Stimulated activated CD4-positive, alpha-beta T cell treated with anti-CD3 and anti-CD28 coated beads, Interleukin-4, amount 100 ng/mL, for 4 hours (primary cell): ENCODE results near the gene CFAP97D2.
A peak's percentile ranks its signal among the peaks of the same experiment; 100 is the strongest.
"Not testable (repeated sequence)": the region's sequence is repeated elsewhere in the genome, so short reads cannot be mapped to it uniquely, and the experiment has no call there.

Experiments
- DNase-seq, 2 experiments: peaks; one replicate each; pipeline ENCODE4 v3.0.0-alpha.2; 2020

The CFAP97D2 gene

DNA sequence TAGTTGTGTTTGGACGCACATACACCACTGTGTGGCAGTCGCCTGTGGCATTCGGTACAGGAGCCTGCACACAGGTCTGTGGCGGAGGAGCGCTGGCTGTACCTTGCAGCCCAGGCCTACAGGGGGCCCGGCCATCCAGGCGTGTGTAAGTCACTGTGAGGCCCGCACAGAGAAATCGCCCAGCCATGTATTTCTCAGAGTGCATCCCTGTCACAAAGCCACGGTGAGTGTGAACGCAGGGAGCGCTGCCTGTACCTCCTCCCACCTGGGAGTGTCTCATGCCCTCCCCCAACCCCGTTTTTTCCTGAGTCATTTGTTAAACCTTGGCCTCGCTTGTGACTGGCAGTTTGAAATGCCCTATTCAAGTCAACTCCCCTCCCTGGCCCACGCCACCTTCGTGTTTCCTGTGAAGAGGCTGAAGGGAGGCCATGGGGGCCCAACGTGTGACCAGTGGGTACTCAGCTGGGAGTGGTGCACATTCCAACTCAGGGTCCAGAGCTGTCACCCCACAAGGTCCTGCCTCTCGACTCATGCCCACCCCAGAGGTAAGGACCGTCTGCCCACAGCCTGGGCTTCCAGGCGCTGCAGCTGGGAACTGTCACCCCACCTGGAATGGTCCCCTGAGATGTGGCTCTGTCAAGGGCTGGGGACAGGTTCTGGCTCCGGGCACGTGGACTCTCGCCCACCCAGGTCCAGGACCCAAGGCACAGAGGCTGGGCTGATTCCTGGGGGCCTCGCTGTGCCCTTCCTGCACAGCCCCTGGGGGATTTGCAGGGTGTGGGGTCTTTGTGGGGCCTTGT is 35.1 kb upstream of the CFAP97D2 start:
- peak in 1 of 2 experiments; percentile 53 for DNase-seq

DNA sequence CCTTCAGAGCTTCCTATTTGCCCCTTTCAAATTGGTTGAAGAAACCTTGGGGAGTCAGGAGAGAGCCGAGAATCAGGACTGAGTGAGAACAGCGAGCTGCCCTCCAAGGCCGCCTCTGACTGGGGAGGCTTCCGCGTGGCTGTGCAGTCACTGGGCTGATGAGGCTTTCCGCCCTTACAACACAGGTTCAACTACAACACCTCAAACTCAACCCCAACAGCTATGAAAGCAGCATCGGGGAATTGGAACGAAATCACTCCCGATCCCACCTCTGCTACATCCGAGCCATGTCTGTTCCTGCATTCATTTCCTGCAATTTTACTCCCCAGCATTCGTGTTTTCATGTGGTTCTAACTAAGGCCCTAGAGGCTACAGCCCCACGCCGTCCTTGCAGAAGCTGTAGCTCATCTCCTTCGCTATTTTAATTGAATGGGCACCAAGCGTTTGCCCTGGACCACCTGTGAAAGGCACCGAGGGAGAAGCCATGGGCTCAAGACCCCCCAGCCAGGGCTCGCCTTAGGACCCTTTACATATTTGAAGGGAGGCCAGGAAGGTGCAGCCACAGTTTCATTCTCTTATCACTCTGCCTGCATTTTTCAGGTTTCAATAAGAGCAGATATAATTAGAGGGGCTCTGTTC is 34.3 kb upstream of the CFAP97D2 start:
- no peak for DNase-seq

DNA sequence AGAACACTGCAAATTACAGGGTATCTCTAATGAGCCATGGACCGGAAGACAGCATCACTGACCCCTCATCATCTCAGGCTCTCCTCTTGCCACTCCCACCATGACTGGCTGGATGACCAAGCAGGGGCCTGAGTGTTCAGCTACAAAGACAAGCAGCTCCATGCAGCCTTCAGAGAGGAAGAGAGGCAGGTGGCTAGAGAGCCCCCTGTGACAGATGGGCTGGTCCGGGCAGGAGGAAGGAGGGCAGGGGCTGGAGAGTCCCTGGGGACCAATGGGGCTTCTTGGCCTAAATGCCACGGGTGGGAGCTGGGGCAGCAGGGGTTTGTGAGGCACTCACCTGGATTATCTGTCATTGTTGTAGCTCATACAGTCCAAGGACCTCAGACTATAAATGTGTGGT is 33.8 kb upstream of the CFAP97D2 start:
- no peak for DNase-seq

DNA sequence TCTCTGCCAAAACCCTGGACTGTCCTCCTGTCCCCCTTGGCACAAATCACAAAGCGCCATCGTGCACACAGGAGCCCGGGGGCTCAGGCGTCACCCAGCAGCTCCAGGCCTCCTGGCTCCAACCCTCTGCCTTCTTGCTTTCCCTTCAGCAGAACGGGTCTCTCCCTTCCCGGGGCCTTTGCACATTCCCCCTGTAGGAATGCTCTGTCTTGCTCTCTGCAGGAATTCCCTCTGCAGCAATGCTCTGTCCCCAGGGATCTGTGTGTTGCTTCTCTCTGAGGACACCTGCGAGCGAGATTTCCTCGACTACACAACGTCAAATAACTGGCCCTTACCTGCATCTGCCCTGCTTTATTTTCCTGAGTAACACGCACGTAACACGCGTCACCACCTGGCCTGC is 33.3 kb upstream of the CFAP97D2 start:
- DNase-seq, result no peak

DNA sequence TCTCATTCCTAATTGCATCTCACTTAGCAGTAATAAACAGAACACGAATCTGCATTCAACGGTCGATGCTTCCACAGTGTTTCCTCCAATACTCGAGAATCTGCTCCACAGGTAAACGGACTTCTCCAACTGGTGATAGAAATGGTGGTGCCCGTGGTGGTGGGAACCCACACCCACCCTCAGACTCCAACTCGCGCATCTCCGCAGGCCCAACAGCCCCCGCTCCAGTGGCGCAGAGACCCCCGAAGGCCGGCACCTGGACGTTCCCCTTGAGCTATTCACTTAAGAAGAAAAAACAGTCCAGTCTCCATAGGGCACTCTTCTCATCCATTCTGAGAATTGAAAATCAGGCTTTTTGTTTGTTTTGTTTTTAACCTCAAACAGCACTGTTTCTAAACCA is 32.9 kb upstream of the CFAP97D2 start:
- DNase-seq, result no peak

DNA sequence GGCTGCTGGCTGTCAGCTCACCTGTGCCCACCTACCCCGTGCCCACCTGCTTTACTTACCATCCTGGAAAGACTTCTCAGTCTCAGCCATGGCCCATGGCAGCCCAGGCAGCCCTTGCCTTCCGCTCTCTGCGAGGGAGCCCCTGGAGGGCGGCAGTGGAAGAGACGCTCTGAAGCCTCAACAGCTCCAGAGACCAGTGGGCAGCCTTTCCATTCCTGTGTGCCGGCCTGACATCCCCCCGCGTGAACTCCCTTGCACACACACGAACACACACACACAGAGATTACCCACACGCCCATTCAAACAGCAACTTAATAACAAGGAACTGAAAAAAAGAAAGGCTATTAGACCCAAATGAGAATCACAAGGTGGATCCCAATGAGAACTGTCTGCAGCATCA is 32.4 kb upstream of the CFAP97D2 start:
- no peak for DNase-seq

DNA sequence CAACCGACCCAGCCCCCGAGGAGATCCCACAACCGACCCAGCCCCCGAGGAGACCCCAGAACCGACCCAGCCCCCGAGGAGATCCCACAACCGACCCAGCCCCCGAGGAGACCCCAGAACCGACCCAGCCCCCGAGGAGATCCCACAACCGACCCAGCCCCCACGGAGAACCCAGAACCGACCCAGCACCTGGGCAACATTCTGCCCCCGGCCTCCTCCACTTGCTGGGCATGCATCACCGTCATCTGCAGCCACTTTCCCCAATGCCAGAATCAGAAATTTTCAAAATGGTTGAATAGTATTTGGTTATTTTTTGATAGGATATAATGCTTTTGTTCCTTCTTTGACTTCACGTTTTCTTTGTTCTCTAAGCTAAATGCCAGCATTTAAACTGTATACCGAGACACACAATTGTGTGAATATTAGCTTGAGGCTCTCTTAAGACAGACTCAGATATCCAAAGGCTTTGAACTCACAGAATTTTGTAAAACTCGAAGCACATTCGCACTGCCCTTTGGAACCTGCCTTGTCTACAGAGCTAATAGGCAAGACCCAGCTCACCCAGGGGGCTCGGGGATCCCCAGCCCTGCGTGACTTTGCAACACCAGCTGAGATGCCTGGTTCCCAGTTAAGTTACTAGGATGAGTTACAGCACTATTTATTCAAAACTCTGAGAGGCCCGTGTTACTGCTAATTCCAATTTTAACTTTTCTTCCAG is 31.1 kb upstream of the CFAP97D2 start:
- no peak for DNase-seq

DNA sequence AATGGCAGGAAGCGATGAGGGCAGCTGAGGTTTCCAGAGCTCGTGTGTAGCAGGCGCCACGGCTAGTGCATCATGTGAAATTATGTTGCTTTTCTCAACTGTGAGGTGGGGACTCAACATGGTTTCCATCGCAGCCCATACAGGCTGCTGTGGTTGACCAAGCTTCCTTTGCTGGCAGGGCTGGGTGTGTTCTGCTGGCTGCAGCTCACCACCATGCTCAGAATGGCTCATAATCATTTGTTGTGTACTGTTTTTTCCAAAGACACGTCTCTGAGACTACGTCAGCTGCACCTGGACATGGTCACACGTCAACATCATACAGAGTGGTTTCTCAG is 30.6 kb upstream of the CFAP97D2 start:
- DNase-seq, result peak; percentile 46 to 78

DNA sequence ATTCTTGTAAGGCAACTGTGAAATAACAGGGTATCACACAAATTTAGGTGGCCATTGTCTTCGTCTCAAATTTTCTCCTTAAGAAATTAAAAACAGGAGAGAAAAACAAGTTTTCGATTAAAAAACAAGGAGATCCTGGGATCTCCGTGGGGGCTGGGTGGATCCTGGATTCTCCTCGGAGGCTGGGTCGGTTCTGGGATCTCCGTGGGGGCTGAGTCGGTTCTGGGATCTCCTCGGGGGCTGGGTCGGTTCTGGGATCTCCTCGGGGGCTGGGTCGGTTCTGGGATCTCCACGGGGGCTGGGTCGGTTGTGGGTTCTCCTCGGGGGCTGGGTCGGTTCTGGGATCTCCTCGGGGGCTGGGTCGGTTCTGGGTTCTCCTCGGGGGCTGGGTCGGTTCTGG is 30.2 kb upstream of the CFAP97D2 start:
- not testable (repeated sequence) for DNase-seq

DNA sequence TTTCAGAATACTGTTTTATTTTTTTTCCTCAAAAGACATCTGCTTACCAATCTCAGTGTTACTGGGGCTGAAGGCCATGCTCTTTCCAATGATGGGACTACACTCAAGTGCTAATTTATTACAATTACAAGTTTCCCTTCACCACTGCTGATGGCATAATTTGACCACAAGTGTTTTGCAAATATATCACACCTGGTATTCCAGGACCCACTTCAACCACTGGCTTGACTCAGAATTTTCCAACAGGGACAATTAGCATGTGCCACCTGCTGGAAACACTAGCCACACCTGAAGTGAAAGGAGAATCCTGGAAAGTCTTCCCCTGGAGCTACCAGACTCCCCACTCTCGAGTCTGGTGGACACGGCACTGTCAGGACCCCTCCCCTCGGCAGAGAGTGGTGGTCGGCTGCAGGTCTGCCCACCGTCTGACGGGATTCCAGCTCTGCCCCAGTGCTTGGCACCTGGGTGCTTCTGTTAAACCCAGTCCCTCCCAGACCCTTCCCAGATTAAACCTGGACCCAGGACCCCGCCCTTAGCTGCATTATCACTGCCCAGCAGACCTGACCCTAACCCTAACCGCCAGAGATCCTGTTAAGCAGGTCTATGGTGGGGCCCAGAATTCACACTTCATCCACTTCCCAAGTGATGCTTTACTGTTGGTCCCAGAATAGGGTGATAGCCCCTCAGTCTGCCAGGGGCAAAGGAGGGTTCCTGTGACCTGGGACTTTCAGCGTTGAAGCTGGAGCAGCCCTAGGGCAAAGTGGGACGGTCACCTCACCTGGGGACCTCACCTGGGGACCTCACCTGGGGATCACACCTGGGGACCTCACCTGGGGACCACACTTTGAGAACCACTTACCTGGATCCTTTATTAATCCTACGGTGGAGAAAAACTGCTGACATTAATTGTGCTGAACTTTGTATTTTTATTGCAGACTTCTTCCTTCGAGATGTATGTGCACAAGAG is 29.0 kb upstream of the CFAP97D2 start:
- no peak for DNase-seq

DNA sequence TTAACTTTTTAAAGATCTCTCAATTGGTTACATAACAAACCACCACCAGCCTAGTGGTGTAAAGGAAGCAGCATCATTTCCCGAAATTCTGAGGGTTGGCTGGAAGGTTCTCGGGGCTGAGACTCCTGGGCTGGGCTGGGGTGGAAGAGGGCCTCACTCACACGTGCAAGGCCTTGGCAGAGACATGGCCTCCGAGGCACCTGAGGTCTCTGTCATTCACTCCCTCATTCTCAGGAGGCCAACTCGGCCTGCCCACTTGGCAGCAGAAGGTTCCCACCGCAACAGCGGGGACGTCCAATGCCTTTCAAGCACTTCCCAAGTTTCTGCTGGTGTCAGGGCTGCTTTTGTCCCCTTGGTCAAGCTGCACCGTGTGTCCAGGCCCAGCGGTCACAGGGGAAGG is 28.0 kb upstream of the CFAP97D2 start:
- DNase-seq, result no peak

DNA sequence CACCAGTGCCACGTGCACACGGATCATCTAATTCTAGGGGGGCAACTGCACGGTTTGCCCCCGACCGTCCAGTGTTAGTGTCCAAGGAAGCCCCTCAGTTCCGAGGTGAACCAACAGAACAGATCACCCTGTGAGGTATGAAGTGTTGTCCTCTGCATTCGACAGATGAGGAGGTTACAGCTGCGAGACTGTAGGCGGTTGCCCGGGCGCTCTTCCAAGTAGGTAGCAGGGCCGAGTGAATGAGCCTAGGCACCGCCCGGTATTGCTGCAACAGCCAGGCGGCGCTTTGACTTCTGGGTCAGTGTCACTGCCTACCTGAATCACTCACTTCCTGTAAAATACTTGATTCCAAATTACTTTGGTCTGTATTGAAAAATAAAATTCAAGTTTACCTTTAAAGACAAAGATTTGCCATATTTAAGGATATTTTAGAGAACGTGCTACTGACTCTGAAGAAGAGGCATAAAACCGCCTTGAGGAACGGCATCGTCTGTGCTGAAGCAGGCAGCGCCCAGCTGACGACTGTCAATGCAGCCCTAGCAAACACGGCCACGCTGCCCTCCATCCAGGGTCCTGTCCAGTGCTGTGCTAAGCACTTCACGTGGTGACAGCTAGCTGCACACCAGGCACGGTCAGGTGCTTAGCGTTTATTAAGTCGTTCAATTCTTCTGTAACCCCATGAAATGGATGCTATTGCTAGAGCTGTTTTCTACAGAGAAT is 27.3 kb upstream of the CFAP97D2 start:
- DNase-seq, result peak; percentile 44 to 67

DNA sequence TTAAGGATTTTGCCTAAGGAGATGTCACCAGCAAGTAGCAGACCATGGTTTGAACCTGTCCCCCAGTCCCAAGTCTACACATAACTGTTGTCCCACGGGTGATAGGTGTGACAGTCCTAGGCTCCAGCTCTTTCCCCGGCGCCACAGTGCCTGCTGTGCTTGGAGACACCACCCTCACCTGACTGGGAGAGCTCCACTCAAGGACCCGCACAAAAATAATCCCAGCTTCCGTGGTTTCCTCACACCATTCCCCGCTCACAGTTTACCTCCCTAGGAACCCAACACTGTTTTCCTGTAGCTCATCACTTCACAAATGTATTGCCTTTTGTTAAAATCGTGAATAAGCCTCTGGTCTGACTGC is 26.8 kb upstream of the CFAP97D2 start:
- DNase-seq, result no peak

DNA sequence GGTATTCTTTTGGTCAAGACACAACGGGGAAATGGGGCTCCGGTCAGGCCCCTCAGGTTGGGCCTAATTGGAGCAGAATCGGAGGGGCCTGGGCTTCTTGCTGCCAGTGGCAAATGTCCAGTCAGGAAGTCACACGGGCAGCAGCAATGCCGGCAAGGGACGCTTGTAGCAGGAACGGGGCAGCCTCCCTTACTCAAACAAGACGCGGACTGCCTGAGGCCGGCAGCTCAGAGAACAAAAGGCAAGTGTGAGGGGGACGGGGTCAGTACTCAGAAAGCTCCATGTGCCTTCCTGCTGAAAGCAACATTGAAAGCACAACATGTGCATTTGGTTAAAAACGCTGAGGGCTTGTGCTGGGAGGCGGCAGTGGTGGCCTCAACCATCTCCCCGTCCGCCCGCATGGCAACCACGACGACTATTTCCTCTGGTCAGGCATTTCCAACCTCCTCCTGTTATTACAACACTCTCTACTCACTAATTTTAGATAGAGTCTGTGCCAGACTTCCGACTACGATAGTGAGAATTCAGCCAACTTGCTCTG is 26.2 kb upstream of the CFAP97D2 start:
- no peak for DNase-seq

DNA sequence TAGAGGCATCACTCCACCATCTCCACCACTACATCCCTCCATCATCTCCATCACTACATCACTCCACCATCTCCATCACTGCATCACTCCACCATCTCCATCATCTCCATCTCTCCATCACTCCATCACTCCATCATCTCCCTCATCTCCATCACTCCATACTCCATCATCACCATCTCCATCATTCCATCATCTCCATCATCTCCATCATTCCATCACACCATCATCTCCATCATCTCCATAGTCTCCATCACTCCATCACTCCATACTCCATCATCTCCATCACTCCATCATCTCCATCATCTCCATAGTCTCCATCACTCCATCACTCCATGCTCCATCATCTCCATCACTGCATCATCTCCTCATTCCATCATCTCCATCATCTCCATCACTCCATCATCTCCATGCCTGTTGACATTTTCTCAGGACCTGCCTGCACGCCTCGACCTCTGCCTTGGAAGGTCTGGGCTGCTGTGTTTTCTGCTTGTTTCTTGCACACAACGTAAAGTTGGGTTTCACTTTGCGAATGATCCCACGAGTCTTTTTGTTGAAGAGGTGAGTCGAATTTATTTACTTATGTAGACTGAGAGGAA is 25.5 kb upstream of the CFAP97D2 start:
- DNase-seq, result no peak

DNA sequence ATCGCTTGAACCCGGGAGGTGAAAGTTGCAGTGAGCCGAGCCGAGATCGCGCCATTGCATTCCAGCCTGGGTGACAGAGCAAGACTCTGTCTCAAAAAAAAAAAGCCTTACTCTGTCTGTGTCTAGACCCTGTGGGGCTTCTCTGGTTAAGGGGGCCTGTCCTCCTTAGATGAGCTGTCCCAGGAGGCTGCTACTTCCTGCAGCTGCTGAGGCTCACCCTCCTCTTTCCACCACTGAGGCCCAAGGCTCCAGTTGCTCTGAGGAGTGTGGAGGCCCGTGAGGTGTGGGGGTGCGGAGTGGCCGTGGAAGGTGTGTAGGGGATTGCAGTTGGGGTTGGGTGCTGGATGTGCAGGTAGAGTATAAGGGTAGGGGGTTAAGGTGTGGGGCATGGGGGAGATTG is 24.6 kb upstream of the CFAP97D2 start:
- DNase-seq, result no peak

DNA sequence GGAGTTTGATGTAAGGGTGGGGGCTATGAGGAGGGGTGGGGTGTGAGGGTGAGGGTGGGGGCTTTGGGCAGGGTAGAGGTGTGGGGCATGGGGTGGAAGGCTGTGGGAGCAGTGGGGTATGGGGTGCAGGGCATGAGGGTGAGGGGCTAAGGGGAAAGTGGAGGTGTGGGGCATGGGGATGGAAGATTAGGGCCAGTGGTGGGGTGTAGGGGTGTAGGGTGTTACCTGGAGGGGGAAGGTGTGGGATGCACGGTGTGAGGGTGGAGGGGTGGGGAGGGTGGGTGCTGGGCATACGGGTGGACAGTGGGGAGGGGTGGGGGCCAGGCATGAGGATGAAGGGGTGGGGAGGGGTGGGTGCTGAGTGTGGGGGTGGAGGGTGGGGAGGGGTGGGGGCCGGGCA is 23.7 kb upstream of the CFAP97D2 start:
- DNase-seq, result no peak

DNA sequence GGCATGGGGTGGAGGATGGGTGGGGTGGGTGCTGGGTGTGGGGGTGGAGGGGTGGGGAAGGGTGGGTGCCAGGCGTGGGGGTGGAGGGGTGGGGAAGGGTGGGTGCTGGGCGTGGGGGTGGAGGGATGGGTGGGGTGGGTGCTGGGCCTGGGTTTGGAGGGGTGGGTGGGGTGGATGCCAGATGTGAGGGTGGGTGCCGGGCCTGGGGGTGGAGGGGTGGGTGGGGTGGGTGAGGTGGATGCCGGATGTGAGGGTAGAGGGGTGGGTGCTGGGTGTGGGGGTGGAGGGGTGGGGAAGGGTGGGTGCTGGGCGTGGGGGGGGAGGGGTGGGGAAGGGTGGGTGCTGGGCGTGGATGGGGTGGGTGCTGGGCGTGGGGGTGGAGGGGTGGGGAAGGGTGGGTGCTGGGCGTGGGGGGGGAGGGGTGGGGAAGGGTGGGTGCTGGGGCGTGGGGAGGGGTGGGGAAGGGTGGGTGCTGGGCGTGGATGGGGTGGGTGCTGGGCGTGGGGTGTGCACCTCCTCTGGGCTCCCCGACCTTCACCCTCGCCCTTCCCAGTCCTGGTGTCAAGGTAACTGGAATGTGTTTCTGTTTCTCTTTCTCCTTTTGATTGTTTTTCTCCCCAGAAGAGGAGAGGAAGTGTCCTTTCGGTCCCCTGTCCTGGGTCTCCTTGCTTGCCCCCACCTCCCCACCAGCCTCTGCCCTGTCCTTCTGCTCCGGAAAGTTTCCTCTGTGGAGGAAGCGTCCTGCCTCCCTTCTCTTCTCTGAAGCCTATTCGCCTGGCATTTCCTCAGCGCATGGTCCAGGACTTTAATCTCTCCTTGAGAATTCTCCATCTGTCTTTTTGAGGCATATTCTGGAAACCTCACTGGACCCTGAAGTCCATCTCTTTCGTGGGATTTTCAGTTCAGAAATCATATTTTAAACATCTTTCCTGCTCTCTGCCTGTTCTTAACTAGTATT is 22.9 kb upstream of the CFAP97D2 start:
- no peak for DNase-seq

DNA sequence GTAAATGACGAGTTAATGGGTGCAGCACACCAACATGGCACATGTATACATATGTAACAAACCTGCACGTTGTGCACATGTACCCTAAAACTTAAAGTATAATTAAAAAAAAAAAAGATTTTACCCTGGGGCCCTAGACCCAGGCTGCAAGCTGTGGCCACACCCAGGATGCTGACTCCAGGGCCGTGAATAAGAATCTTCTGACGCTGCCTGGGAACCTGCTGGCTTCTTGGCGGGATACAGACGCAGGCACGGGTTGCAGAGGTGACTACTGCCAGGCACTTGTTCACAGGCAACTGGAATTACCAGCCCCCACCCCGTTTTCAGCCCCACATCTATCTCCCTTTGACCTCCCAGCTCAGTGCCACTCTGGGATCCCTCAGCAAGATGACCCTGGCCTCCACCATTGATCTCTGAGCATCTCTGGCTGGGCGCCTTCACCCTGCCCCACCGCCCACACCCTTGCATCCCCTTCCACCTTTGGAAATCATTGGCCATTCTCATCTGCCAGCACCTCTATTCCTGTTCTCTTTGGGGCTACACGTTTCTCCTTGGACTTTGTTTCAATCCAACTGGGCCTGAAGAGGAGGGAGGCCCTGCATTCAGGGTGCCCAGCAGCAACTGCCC is 21.1 kb upstream of the CFAP97D2 start:
- no peak for DNase-seq
